Gastroesophageal sphincter (tissue), 4 donors: Measurements from ENCODE around the gene TTLL13. TPM values are rescaled to one million over a fixed set of nuclear protein-coding genes. Genes with fewer than 3 reads are reported as not detected.

Experiments
- ATAC-seq: fragments of 150-250 bp; one replicate; pipeline ENCODE4 v1.9.1; 2016; ENCODE audit warnings: mild to moderate bottlenecking, moderate library complexity
- H3K27ac ChIP-seq, 4 donors: fragments of 200-600 bp; sonication (generic) in 3 of 4; 1 replicate in 3 of 4; 2 replicates in 1 of 4; pipeline ENCODE4 v1.5.1; 2016 to 2019
- H3K27me3 ChIP-seq: fragments of 200-600 bp; sonication (generic); one replicate; pipeline ENCODE4 v1.5.1; 2019
- H3K36me3 ChIP-seq, 2 donors: fragments of 200-600 bp; sonication (generic); one replicate each; pipeline ENCODE4 v1.5.1; 2019; ENCODE audit warnings: control low read depth in 1 of 2
- H3K4me1 ChIP-seq, 3 donors: fragments of 200-600 bp; sonication (generic); 1 replicate in 2 of 3; 2 replicates in 1 of 3; pipeline ENCODE4 v1.5.1; 2016 to 2019; ENCODE audit warnings: control low read depth in 2 of 3
- H3K4me3 ChIP-seq, 2 donors: fragments of 200-600 bp; sonication (generic); one replicate each; pipeline ENCODE4 v1.5.1; 2019; ENCODE audit warnings: mild to moderate bottlenecking in 1 of 2, moderate library complexity in 1 of 2
- H3K9me3 ChIP-seq, 3 donors: fragments of 200-600 bp; sonication (generic); one replicate each; pipeline ENCODE4 v1.5.1; 2017 to 2019; ENCODE audit warnings: control low read depth in 2 of 3
- CTCF ChIP-seq, 4 experiments: fragments of 200-600 bp in 2 of 4; fragments of 450-650 bp in 2 of 4; sonication (generic) in 1 of 4; IDR thresholded peaks; one replicate each; pipeline ENCODE4 v1.5.1; 2017 to 2019; ENCODE audit warnings: antibody characterized with exemption in 4 of 4, mild to moderate bottlenecking in 2 of 4, moderate library complexity in 2 of 4
- EP300 ChIP-seq: sonication (generic); formaldehyde crosslinking; IDR thresholded peaks from one replicate; pipeline ENCODE4 v1.6.1; 2017; ENCODE audit warnings: antibody characterized with exemption, mild to moderate bottlenecking
- POLR2A ChIP-seq, 2 donors: fragments of 450-650 bp; IDR thresholded peaks; one replicate each; pipeline ENCODE4 v1.6.1; 2017; ENCODE audit warnings: antibody characterized with exemption in 2 of 2, mild to moderate bottlenecking in 2 of 2, moderate library complexity in 1 of 2
- POLR2AphosphoS5 ChIP-seq: sonication (generic); formaldehyde crosslinking; IDR thresholded peaks from one replicate; pipeline ENCODE4 v1.6.1; 2017; ENCODE audit warnings: antibody characterized with exemption
- WGBS, 2 donors: methylation state at CpG; one replicate each; pipeline ENCODE4 v1.1.5; 2018; ENCODE audit warnings: low coverage in 1 of 2; 5-methylcytosine and 5-hydroxymethylcytosine counted together
- total RNA-seq, 4 donors: library from RNA; depleted of rRNA; stranded (reverse); fragments of >200 nt; gene quantifications; one replicate each; pipeline ENCODE4 v1.1.0, GENCODE V29; 2016

The TTLL13 gene
- total RNA-seq, 4 donors from 2014 or later: 0.54 TPM; not detected in 3

- H3K27ac ChIP-seq: no peak overlapping the region
- H3K36me3 ChIP-seq: peaks cover 0 to 88% of the 10 kb centered on the region in 2 donors
- H3K4me1 ChIP-seq: peaks cover 0 to 63% (median 6%) of the 10 kb centered on the region in 3 donors
- no CpG with 5 or more reads among the region's 17 CpGs for WGBS, 2 donors
- H3K9me3 ChIP-seq: no peaks in the 10 kb centered on the region
- H3K27me3 ChIP-seq: no peaks in the 10 kb centered on the region
- no peak overlapping the region for H3K4me3 ChIP-seq
- ATAC-seq: no peak
- TF ChIP-seq CTCF (IDR thresholded peaks at IDR 0.05): no peak
- TF ChIP-seq EP300: no peak
- no peak for TF ChIP-seq POLR2A (IDR thresholded peaks at IDR 0.05)
- TF ChIP-seq POLR2AphosphoS5: no peak
Measured at GRCh38 chr15:90225047-90225446, 24.3 kb upstream of the TTLL13 start.

GRCh38 chr15:90225504-90226234 lies 23.7 kb upstream of the TTLL13 start:
- Histone ChIP-seq H3K27me3 (no peaks in the 10 kb centered on the region), H3K27ac (no peak overlapping the region), H3K4me1 (peaks cover 0 to 63% (median 12%) of the 10 kb centered on the region in 3 donors), H3K4me3 (no peak overlapping the region), H3K9me3 (no peaks in the 10 kb centered on the region), H3K36me3 (peaks cover 0 to 94% of the 10 kb centered on the region in 2 donors)
- TF ChIP-seq POLR2A (IDR thresholded peaks at IDR 0.05): no peak
- no peak for ATAC-seq
- 57 to 70% methylated on average over 2 to 10 of the region's 18 CpGs for WGBS, 2 donors

GRCh38 chr15:90227336-90227735 lies 22.0 kb upstream of the TTLL13 start:
- Histone ChIP-seq H3K27me3 (no peaks in the 10 kb centered on the region), H3K4me1 (peaks cover 0 to 68% (median 23%) of the 10 kb centered on the region in 3 donors), H3K36me3 (peaks cover 0 to 92% of the 10 kb centered on the region in 2 donors), H3K27ac (peak overlapping the region in 1 of 4 donors; percentile 69), H3K9me3 (no peaks in the 10 kb centered on the region), H3K4me3 (no peak overlapping the region)
- no peak for ATAC-seq
- TF ChIP-seq CTCF (IDR thresholded peaks at IDR 0.05) (no peak), POLR2A (IDR thresholded peaks at IDR 0.05) (no peak), POLR2AphosphoS5 (no peak), EP300 (no peak)
- 67% methylated on average over 3 of the region's 7 CpGs; no CpG with 5 or more reads in 1 of the 2 donors for WGBS, 2 donors

GRCh38 chr15:90227816-90228772 lies 21.3 kb upstream of the TTLL13 start:
- no peak for ATAC-seq
- no peak overlapping the region for H3K4me3 ChIP-seq
- peaks cover 0 to 75% (median 29%) of the 10 kb centered on the region in 3 donors for H3K4me1 ChIP-seq
- H3K36me3 ChIP-seq: peaks cover 0 to 84% of the 10 kb centered on the region in 2 donors
- H3K9me3 ChIP-seq: no peaks in the 10 kb centered on the region
- peak overlapping the region in 3 of 4 donors; percentile 26 to 69 (median 48) for H3K27ac ChIP-seq
- WGBS, 2 donors: 64 to 70% methylated on average over 2 to 7 of the region's 38 CpGs
- H3K27me3 ChIP-seq: no peaks in the 10 kb centered on the region
- TF ChIP-seq POLR2AphosphoS5 (no peak), POLR2A (IDR thresholded peaks at IDR 0.05) (no peak), EP300 (no peak), CTCF (IDR thresholded peaks at IDR 0.05) (no peak)

GRCh38 chr15:90228960-90229359 lies 20.4 kb upstream of the TTLL13 start:
- H3K27ac ChIP-seq: peak overlapping the region in 3 of 4 donors; percentile 26 to 69 (median 48)
- H3K27me3 ChIP-seq: no peaks in the 10 kb centered on the region
- H3K9me3 ChIP-seq: no peaks in the 10 kb centered on the region
- H3K4me3 ChIP-seq: no peak overlapping the region
- H3K36me3 ChIP-seq: peaks cover 0 to 76% of the 10 kb centered on the region in 2 donors
- WGBS, 2 donors: 41 to 80% methylated on average over 2 to 5 of the region's 15 CpGs
- ATAC-seq: no peak
- H3K4me1 ChIP-seq: peaks cover 0 to 79% (median 29%) of the 10 kb centered on the region in 3 donors
- TF ChIP-seq POLR2AphosphoS5: no peak
- TF ChIP-seq EP300: no peak
- no peak for TF ChIP-seq CTCF (IDR thresholded peaks at IDR 0.05)
- no peak for TF ChIP-seq POLR2A (IDR thresholded peaks at IDR 0.05)
